ENCODE data around the gene FCN3. TPM values are rescaled to one million over a fixed set of nuclear protein-coding genes. Genes with fewer than 3 reads are reported as not detected.

FCN3 gene
- total and polyA plus RNA-seq, 2 experiments from 2014 or later: 0.81 to 3.6 TPM

GRCh38 chr1:27356619-27357280 is 17.9 kb downstream of the FCN3 start:
- TF ChIP-seq, protein P1, sequence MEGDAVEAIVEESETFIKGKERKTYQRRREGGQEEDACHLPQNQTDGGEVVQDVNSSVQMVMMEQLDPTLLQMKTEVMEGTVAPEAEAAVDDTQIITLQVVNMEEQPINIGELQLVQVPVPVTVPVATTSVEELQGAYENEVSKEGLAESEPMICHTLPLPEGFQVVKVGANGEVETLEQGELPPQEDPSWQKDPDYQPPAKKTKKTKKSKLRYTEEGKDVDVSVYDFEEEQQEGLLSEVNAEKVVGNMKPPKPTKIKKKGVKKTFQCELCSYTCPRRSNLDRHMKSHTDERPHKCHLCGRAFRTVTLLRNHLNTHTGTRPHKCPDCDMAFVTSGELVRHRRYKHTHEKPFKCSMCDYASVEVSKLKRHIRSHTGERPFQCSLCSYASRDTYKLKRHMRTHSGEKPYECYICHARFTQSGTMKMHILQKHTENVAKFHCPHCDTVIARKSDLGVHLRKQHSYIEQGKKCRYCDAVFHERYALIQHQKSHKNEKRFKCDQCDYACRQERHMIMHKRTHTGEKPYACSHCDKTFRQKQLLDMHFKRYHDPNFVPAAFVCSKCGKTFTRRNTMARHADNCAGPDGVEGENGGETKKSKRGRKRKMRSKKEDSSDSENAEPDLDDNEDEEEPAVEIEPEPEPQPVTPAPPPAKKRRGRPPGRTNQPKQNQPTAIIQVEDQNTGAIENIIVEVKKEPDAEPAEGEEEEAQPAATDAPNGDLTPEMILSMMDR (IDR thresholded peaks at IDR 0.05; ENCODE audit: low read depth, low read length): no peak
- no peak for DNase-seq (ENCODE audit: low read depth in 1 of 2, low spot score in 1 of 2)
- H3K9me3 ChIP-seq (ENCODE audit: low read depth): no peaks in the 10 kb centered on the region

GRCh38 chr1:27356277-27356618 is 18.4 kb downstream of the FCN3 start:
- no peak for DNase-seq (ENCODE audit: low read depth in 1 of 2, low spot score in 1 of 2)
- no peak overlapping the region for H3K4me3 ChIP-seq
- no peaks in the 10 kb centered on the region for H3K9me3 ChIP-seq (ENCODE audit: low read depth)
- no peak overlapping the region for H3K27ac ChIP-seq
- TF ChIP-seq, protein P1 (IDR thresholded peaks at IDR 0.05; ENCODE audit: low read depth, low read length): no peak
- no peaks in the 10 kb centered on the region for H3K36me3 ChIP-seq
- H3K4me1 ChIP-seq (ENCODE audit: low read depth): peaks cover 4% of the 10 kb centered on the region
- H3K27me3 ChIP-seq: peaks cover 30% of the 10 kb centered on the region

More at GRCh38 chr1:27356619-27357280, 17.9 kb downstream of the FCN3 start:
- Histone ChIP-seq H3K36me3 (no peaks in the 10 kb centered on the region), H3K4me1 (ENCODE audit: low read depth) (peaks cover 4% of the 10 kb centered on the region), H3K4me3 (no peak overlapping the region), H3K27me3 (peaks cover 31% of the 10 kb centered on the region), H3K27ac (no peak overlapping the region)

DNA sequence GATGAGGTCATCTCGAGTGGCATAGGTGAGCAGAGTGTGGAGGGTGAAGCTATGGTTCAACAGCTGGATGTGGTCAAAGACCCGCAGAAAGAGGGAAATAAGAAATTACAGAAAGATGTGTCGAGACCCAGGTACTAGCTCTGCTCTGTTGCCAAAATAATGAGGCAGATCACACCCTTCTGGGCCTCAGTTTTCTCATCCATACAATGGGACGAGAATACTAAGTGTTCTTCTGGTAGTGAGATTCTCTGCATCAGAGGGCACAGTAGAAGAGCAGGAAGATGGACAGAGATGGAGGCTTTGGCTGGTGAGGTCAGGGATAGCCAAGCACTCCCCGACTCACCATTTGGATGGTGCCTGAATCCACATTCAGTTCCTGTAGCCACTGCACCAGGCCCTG is 18.9 kb downstream of the FCN3 start:
- Histone ChIP-seq H3K4me1 (ENCODE audit: low read depth) (peaks cover 4% of the 10 kb centered on the region), H3K27ac (no peak overlapping the region), H3K27me3 (peaks cover 24% of the 10 kb centered on the region), H3K36me3 (no peaks in the 10 kb centered on the region), H3K9me3 (ENCODE audit: low read depth) (no peaks in the 10 kb centered on the region), H3K4me3 (no peak overlapping the region)
- TF ChIP-seq, protein P1 (IDR thresholded peaks at IDR 0.05; ENCODE audit: low read depth, low read length): no peak
- DNase-seq (ENCODE audit: low read depth in 1 of 2, low spot score in 1 of 2): no peak

GRCh38 chr1:27353629-27354028 is 21.0 kb downstream of the FCN3 start:
- H3K4me3 ChIP-seq: no peak overlapping the region
- no peak overlapping the region for H3K27ac ChIP-seq
- TF ChIP-seq, protein P1 (IDR thresholded peaks at IDR 0.05; ENCODE audit: low read depth, low read length): no peak
- H3K27me3 ChIP-seq: peaks cover 5% of the 10 kb centered on the region
- H3K36me3 ChIP-seq: no peaks in the 10 kb centered on the region
- H3K4me1 ChIP-seq (ENCODE audit: low read depth): peaks cover 8% of the 10 kb centered on the region
- no peaks in the 10 kb centered on the region for H3K9me3 ChIP-seq (ENCODE audit: low read depth)
- no peak for DNase-seq (ENCODE audit: low read depth in 1 of 2, low spot score in 1 of 2)

GRCh38 chr1:27353166-27353565 is 21.5 kb downstream of the FCN3 start:
- Histone ChIP-seq H3K9me3 (ENCODE audit: low read depth) (no peaks in the 10 kb centered on the region), H3K36me3 (no peaks in the 10 kb centered on the region), H3K27ac (no peak overlapping the region), H3K4me1 (ENCODE audit: low read depth) (peaks cover 8% of the 10 kb centered on the region), H3K27me3 (peaks cover under 1% of the 10 kb centered on the region), H3K4me3 (no peak overlapping the region)
- TF ChIP-seq, protein P1 (IDR thresholded peaks at IDR 0.05; ENCODE audit: low read depth, low read length): no peak
- no peak for DNase-seq (ENCODE audit: low read depth in 1 of 2, low spot score in 1 of 2)

All from cardiac muscle cell (in vitro differentiated cells and primary cell).